Endothelial cell of umbilical vein (primary cell): ENCODE data around the gene DIAPH3. TPM values are rescaled to one million over a fixed set of nuclear protein-coding genes. Genes with fewer than 3 reads are reported as not detected.

ENCODE experiments used
- Bru-seq: library from RNA; stranded (reverse); fragments of 400-500 nt; gene quantifications from one replicate; lab custom pipeline; 2021; lab: Mats Ljungman, UMichigan
- BruChase-seq, 2 experiments: library from RNA; stranded (reverse); fragments of 400-500 nt; gene quantifications; one replicate each; lab custom pipeline; 2021; lab: Mats Ljungman, UMichigan
- BruUV-seq: library from RNA; stranded (reverse); fragments of 400-500 nt; replicated peaks from 2 replicates; lab custom pipeline; 2021; lab: Mats Ljungman, UMichigan
- CTCF ChIA-PET: fragments of 300-600, 350-600 bp; sonication (Branson Sonifier 250); formaldehyde crosslinking; loops from one replicate; lab custom pipeline; 2021; ENCODE audit warnings: antibody characterized with exemption, inconsistent platforms; lab: Charles Lee
- POLR2A ChIA-PET: fragments of 300-600, 350-600 bp; sonication (Branson Sonifier 250); formaldehyde crosslinking; loops from one replicate; lab custom pipeline; 2021; ENCODE audit warnings: antibody characterized with exemption, inconsistent platforms; lab: Charles Lee
- DNase-seq: peaks from one replicate; pipeline ENCODE4 v3.0.0-alpha.2; 2011; ENCODE audit warnings: low read depth, low spot score
- FAIRE-seq: peaks from 2 replicates; lab custom pipeline; 2011; peaks lifted over from hg19 to GRCh38; lab: Jason Lieb, UNC
- H2AFZ ChIP-seq: 2 replicates; pipeline ENCODE4 v1.6.0; 2012; ENCODE audit warnings: low read depth, low read length, control low read depth, inconsistent platforms
- H3K27ac ChIP-seq: 2 replicates; pipeline ENCODE4 v1.5.1; 2011; ENCODE audit warnings: low read depth, mild to moderate bottlenecking, control low read depth, low read length, moderate library complexity; ENCODE audit not compliant: insufficient read depth
- H3K27me3 ChIP-seq, 2 experiments: 2 replicates each; pipeline versions ENCODE4 v1.6.0 to v1.6.1; 2011; ENCODE audit warnings: low read length in 2 of 2, mixed read lengths in 1 of 2; ENCODE audit not compliant: control insufficient read depth in 2 of 2, insufficient read depth in 2 of 2
- H3K36me3 ChIP-seq, 2 experiments: 2 replicates in 1 of 2; 3 replicates in 1 of 2; pipeline ENCODE4 v1.5.1; 2011; ENCODE audit warnings: low read length in 2 of 2, mild to moderate bottlenecking in 1 of 2, moderate library complexity in 1 of 2; ENCODE audit not compliant: control insufficient read depth in 2 of 2, insufficient read depth in 2 of 2; ENCODE audit errors: extremely low read depth in 1 of 2
- H3K4me1 ChIP-seq: 3 replicates; pipeline ENCODE4 v1.5.1; 2011; ENCODE audit warnings: mild to moderate bottlenecking, low read length; ENCODE audit not compliant: control insufficient read depth, insufficient read depth; ENCODE audit errors: extremely low read depth
- H3K4me2 ChIP-seq: 2 replicates; pipeline ENCODE4 v1.6.1; 2011; ENCODE audit warnings: low read length, control low read depth, mixed read lengths; ENCODE audit not compliant: insufficient read depth
- H3K4me3 ChIP-seq, 3 experiments: fragments of 200-600 bp in 1 of 3; sonication (generic), shearing (Covaris generic) in 1 of 3; replicated peaks in 1 of 3; 2 replicates each; pipeline ENCODE4 v1.5.1; 2011 to 2016; ENCODE audit warnings: control low read depth in 3 of 3, low read length in 3 of 3, mild to moderate bottlenecking in 2 of 3, inconsistent platforms in 1 of 3, low read depth in 1 of 3, moderate library complexity in 1 of 3; ENCODE audit not compliant: insufficient read depth in 1 of 3
- H3K79me2 ChIP-seq: 2 replicates; pipeline ENCODE4 v1.6.0; 2012; ENCODE audit warnings: low read length, inconsistent platforms; ENCODE audit not compliant: control insufficient read depth, insufficient read depth
- H3K9ac ChIP-seq: replicated peaks from 2 replicates; pipeline ENCODE3; 2011; ENCODE audit warnings: low read length, control low read depth; ENCODE audit not compliant: insufficient read depth; ENCODE audit errors: extremely low read depth
- H3K9me1 ChIP-seq: replicated peaks from 3 replicates; pipeline ENCODE4 v1.6.0; 2011; ENCODE audit warnings: mild to moderate bottlenecking, low read length; ENCODE audit not compliant: control insufficient read depth, insufficient read depth; ENCODE audit errors: extremely low read depth
- H3K9me3 ChIP-seq: replicated peaks from 2 replicates; pipeline ENCODE4 v1.5.1; 2012; ENCODE audit warnings: low read length, inconsistent platforms; ENCODE audit not compliant: control insufficient read depth, insufficient read depth
- H4K20me1 ChIP-seq: replicated peaks from 2 replicates; pipeline ENCODE3; 2011; ENCODE audit warnings: mild to moderate bottlenecking, low read length; ENCODE audit not compliant: control insufficient read depth, insufficient read depth; ENCODE audit errors: extremely low read depth
- POLR2A ChIP-seq: IDR thresholded peaks from 2 replicates; pipeline ENCODE4 v1.6.1; 2012; ENCODE audit warnings: low read depth, mild to moderate bottlenecking, control low read depth, low read length
- POLR2AphosphoS5 ChIP-seq: IDR thresholded peaks from 2 replicates; pipeline ENCODE4 v1.6.1; 2012; ENCODE audit warnings: low read depth, mild to moderate bottlenecking, control low read depth, low read length, moderate library complexity; ENCODE audit not compliant: insufficient read depth
- dilution Hi-C: fragments of 300-500 bp; cut with MboI; formaldehyde crosslinking; loops from one replicate; pipeline ENCODE4 v1.15.0; 2019; ENCODE audit warnings: low sequenced_read_pairs; ENCODE audit not compliant: extremely low pct_ligation_motif_present
- intact Hi-C: fragments of 100-400 bp; cut with micrococcal nuclease; formaldehyde crosslinking; loops from one replicate; pipeline ENCODE4 v1.10.0; 2022
- long read RNA-seq: library from polyadenylated mRNA; stranded (forward); transcript quantifications from one replicate; pipeline ENCODE4 v2.0.0, GENCODE V29; 2021
- polyA minus RNA-seq, 3 experiments: library from RNA; depleted of rRNA, polyadenylated mRNA; stranded (reverse); fragments of >200 nt; gene quantifications; 1 replicate in 1 of 3; 2 replicates in 2 of 3; pipeline ENCODE4 v1.2.3, GENCODE V29; 2011
- polyA plus RNA-seq, 4 experiments: library from polyadenylated mRNA; depleted of rRNA in 3 of 4; stranded (reverse) in 3 of 4; unstranded in 1 of 4; fragments of >200 nt; gene quantifications; 2 replicates each; pipeline versions ENCODE4 v1.2.1 to v1.2.3, GENCODE V29; 2011 to 2012; ENCODE audit warnings: missing spikeins in 1 of 4
- total RNA-seq: library from RNA; stranded (reverse); gene quantifications from 2 replicates; pipeline ENCODE4 v1.2.3, GENCODE V29; 2021
- TF ChIP-seq, protein P1 (sequence below): IDR thresholded peaks from 2 replicates; pipeline ENCODE4 v1.6.1; 2011; ENCODE audit not compliant: insufficient read depth, insufficient read length

Gene DIAPH3, protein sequence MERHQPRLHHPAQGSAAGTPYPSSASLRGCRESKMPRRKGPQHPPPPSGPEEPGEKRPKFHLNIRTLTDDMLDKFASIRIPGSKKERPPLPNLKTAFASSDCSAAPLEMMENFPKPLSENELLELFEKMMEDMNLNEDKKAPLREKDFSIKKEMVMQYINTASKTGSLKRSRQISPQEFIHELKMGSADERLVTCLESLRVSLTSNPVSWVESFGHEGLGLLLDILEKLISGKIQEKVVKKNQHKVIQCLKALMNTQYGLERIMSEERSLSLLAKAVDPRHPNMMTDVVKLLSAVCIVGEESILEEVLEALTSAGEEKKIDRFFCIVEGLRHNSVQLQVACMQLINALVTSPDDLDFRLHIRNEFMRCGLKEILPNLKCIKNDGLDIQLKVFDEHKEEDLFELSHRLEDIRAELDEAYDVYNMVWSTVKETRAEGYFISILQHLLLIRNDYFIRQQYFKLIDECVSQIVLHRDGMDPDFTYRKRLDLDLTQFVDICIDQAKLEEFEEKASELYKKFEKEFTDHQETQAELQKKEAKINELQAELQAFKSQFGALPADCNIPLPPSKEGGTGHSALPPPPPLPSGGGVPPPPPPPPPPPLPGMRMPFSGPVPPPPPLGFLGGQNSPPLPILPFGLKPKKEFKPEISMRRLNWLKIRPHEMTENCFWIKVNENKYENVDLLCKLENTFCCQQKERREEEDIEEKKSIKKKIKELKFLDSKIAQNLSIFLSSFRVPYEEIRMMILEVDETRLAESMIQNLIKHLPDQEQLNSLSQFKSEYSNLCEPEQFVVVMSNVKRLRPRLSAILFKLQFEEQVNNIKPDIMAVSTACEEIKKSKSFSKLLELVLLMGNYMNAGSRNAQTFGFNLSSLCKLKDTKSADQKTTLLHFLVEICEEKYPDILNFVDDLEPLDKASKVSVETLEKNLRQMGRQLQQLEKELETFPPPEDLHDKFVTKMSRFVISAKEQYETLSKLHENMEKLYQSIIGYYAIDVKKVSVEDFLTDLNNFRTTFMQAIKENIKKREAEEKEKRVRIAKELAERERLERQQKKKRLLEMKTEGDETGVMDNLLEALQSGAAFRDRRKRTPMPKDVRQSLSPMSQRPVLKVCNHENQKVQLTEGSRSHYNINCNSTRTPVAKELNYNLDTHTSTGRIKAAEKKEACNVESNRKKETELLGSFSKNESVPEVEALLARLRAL
- total RNA-seq, result 40.9 and 44.0 TPM in 2 replicates
- 9.4 and 9.9 TPM in 2 replicates for polyA plus RNA-seq
- 12.5 and 12.8 TPM in 2 replicates for polyA plus RNA-seq (2011; cell fraction: cytosol; rRNA removed)
- polyA plus RNA-seq (2011; cell fraction: nucleus; rRNA removed), result 15.9 and 19.4 TPM in 2 replicates
- polyA plus RNA-seq (2012), result 20.5 and 30.4 TPM in 2 replicates
- polyA minus RNA-seq, result 18.0 and 19.8 TPM in 2 replicates
- polyA minus RNA-seq (2011; cell fraction: cytosol; rRNA and poly(A)+ RNA removed), result 22.8 TPM
- 75.7 and 105 TPM in 2 replicates for polyA minus RNA-seq (2011; cell fraction: nucleus; rRNA and poly(A)+ RNA removed)
- Bru-seq, nascent RNA, result percentile 90 among the genes with signal in this experiment
- percentile 66 among the genes with signal in this experiment for BruChase-seq, experiment 1, labeled RNA remaining after a 6-hour chase
- BruChase-seq, experiment 2, labeled RNA remaining after a 2-hour chase, result percentile 68 among the genes with signal in this experiment
- long read RNA-seq, full-length matches to known transcripts, result 55 of 68 reads
- long read RNA-seq, partial matches to known transcripts, result 5 of 68 reads
- long read RNA-seq, other reads (novel, unspliced or antisense), result 8 of 68 reads

DNA sequence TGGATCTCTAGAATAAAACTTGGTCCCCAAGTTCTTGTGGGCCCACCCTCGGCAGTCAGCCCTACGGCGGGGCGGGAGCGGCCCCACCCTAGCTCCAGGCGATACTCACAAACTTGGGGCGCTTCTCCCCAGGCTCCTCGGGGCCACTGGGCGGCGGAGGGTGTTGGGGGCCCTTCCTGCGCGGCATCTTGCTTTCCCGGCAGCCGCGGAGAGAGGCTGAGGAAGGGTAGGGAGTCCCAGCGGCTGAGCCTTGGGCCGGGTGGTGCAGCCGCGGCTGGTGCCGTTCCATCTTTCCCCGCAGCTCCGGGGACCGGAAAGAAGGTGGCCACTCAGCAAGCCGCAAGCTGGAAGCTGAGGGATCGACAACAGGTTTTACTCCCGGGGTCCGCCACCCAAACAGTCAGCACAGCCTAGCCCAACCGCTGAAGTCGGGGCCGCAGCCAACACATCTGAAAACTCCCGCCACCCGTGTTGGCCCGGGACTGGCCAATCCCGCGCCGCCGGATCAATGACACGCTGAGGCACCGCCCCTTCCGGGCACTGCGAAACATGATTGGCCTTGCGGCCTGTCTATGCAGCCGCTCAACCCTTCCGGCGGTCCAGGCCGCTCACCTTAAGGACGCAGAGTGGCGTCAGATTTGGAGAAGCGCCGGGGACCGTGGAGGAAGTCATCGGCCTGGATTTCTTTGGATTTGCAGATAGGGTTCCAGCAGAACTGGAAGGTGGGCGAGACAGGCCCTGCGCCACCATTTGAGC, at the start of gene DIAPH3:
Gene DIAPH3, minus strand, starts transcription at position 451 of the 756 bp plus-strand sequence. Its CDS starts 162 bp downstream, at position 289.
- TSS peak; percentile 55 for BruUV-seq
- dilution Hi-C loops, result no loop called here
- FAIRE-seq (peak; percentile 90), DNase-seq (peak; percentile 96)
- peak within 1 kb of the TSS; percentile 91 to 97 (median 96) for H3K4me3 ChIP-seq
- intact Hi-C loops, result loop anchor here (1.0 to 10.0 kb wide), 3 partner anchors 233 to 629 kb away; no protein-coding TSS in a partner anchor
- no peaks in the 10 kb centered on the region for H4K20me1 ChIP-seq
- H2AFZ ChIP-seq, result peak within 1 kb of the TSS; percentile 92
- H3K27me3 ChIP-seq, result no peaks in the 10 kb centered on the region
- H3K9me3 ChIP-seq, result no peaks in the 10 kb centered on the region
- peaks cover 18% of the 10 kb centered on the region for H3K4me1 ChIP-seq
- H3K27ac ChIP-seq, result peak within 1 kb of the TSS; percentile 90
- TF ChIP-seq, protein P1, sequence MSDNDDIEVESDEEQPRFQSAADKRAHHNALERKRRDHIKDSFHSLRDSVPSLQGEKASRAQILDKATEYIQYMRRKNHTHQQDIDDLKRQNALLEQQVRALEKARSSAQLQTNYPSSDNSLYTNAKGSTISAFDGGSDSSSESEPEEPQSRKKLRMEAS, result no peak
- TF ChIP-seq POLR2A (peak; percentile 87), POLR2AphosphoS5 (peak; percentile 71)
- POLR2A ChIA-PET, result no interaction called here
- H3K4me2 ChIP-seq, result peak within 1 kb of the TSS; percentile 97
- CTCF ChIA-PET, result interaction anchor here (1.1 to 1.2 kb wide), 3 partner anchors 8 to 257 kb away, joined by 4 read pairs; no protein-coding TSS in a partner anchor
- peaks cover 0 to 2% of the 10 kb centered on the region in 2 experiments for H3K36me3 ChIP-seq
- H3K9me1 ChIP-seq, result no peaks in the 10 kb centered on the region
- H3K79me2 ChIP-seq, result peaks cover 48% of the 10 kb centered on the region
- H3K9ac ChIP-seq, result peak within 1 kb of the TSS; percentile 97
